ENCODE data around the gene KLHL25.

The KLHL25 gene

GRCh38 chr15:85755942-85756341, 38.8 kb downstream of the KLHL25 start:
- peak; percentile 64 for DNase-seq (ENCODE audit: low spot score)
- no peak overlapping the region for H3K27ac ChIP-seq
- no peak for TF ChIP-seq CTCF (IDR thresholded peaks at IDR 0.05)
- no peak overlapping the region for H3K4me3 ChIP-seq

GRCh38 chr15:85755471-85755870, 39.3 kb downstream of the KLHL25 start:
- TF ChIP-seq CTCF (IDR thresholded peaks at IDR 0.05) = no peak
- Histone ChIP-seq H3K4me3 (no peak overlapping the region), H3K27ac (peak overlapping the region in 1 of 2 donors; percentile 16)
- DNase-seq (ENCODE audit: low spot score) = peak; percentile 70

- no peak overlapping the region for H3K4me3 ChIP-seq
- peak overlapping the region in 1 of 2 donors; percentile 16 for H3K27ac ChIP-seq
- DNase-seq (ENCODE audit: low spot score) = peak; percentile 73
- TF ChIP-seq CTCF (IDR thresholded peaks at IDR 0.05) = no peak
Measured at GRCh38 chr15:85754989-85755388, 39.7 kb downstream of the KLHL25 start.

GRCh38 chr15:85753791-85754452, 40.8 kb downstream of the KLHL25 start:
- Histone ChIP-seq H3K27ac (no peak overlapping the region), H3K4me3 (no peak overlapping the region)
- peak; percentile 60 for DNase-seq (ENCODE audit: low spot score)
- no peak for TF ChIP-seq CTCF (IDR thresholded peaks at IDR 0.05)

GRCh38 chr15:85753261-85753660, 41.5 kb downstream of the KLHL25 start:
- Histone ChIP-seq H3K27ac (no peak overlapping the region), H3K4me3 (no peak overlapping the region)
- TF ChIP-seq CTCF (IDR thresholded peaks at IDR 0.05) = no peak
- DNase-seq (ENCODE audit: low spot score) = peak; percentile 56

GRCh38 chr15:85752491-85752961, 42.2 kb downstream of the KLHL25 start:
- no peak overlapping the region for H3K27ac ChIP-seq

More at GRCh38 chr15:85752491-85752961, 42.2 kb downstream of the KLHL25 start:
- H3K4me3 ChIP-seq = no peak overlapping the region
- TF ChIP-seq CTCF (IDR thresholded peaks at IDR 0.05) = no peak
- peak; percentile 71 for DNase-seq (ENCODE audit: low spot score)
